Inferior parietal cortex (tissue), 1 donor: ENCODE measurements around the gene D2HGDH.
"Not testable (repeated sequence)": the region's sequence is repeated elsewhere in the genome, so short reads cannot be mapped to it uniquely, and the experiment has no call there.

Experiments used
- DNase-seq: peaks from one replicate; pipeline ENCODE4 v3.0.0-alpha.2; 2016; ENCODE audit errors: extremely low spot score

Gene D2HGDH

DNA sequence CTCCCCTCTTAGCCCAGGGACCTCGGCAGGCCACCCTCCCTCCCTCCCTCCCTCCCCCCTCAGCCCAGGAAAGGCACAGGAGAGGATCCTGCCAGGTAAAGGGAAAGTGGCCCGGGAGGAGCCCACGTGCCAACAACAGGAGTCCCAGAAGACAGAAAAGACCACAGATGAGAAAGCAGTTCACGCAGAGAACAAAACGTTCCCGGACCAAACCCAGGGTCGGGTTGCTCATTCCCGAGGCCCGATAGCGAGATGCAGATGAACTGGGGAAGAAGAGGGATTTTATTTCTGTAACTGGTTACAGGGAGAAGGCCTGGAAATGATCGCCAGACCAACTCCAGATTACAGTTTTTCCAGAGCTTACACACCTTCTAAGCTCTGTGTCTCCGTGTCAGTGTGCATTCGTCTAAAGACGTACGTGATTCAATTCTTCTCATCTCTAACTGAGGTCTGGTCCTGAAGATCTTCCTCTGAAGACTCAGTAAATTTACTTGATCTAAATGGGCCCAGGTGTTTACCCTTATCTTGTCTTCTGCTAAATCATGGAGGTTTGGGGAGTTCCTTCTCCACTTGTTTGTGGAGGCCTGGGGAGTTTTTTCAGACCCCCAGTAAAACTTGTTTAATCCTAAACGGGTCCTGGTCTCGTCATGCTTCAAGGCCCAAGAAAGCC lies 73.8 kb downstream of the D2HGDH start:
- no peak for DNase-seq

DNA sequence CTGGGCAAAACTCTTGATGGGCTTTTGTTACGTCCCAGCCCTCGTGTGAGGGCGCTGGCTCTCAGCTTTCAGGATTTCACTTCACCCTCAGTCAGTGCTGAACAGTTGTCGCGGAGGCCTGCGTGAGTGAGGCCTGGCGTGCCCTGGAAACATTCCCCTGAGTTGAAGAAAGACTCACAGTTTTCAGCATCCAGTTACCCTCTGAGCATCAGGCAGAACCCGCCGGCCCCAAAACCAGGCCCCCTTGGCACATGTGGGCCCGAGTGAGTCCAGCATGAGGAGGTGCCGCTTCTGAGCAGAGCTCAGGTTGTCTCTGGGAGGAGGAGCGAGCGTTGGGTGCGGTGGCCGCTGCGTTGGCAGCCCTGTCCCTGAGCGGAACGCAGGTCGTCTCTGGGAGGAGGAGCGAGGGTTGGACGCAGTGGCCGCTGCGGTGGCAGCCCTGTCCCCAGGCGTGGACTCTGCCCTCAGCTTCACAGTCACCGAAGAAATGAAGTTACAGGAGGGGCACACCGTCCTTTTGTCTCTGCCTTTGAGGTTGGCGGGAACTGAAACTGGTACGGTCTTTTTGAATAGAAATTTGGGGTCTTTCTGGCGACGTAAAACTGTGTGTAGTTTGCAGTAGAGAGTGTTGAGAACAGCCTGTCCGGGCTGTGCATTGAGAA lies 74.4 kb downstream of the D2HGDH start, which contains the start of gene NEU4:
TSS of gene NEU4 (plus strand) at position 473 of the 662 bp plus-strand sequence. CDS start 5,292 bp downstream, outside the sequence.
- no peak for DNase-seq

DNA sequence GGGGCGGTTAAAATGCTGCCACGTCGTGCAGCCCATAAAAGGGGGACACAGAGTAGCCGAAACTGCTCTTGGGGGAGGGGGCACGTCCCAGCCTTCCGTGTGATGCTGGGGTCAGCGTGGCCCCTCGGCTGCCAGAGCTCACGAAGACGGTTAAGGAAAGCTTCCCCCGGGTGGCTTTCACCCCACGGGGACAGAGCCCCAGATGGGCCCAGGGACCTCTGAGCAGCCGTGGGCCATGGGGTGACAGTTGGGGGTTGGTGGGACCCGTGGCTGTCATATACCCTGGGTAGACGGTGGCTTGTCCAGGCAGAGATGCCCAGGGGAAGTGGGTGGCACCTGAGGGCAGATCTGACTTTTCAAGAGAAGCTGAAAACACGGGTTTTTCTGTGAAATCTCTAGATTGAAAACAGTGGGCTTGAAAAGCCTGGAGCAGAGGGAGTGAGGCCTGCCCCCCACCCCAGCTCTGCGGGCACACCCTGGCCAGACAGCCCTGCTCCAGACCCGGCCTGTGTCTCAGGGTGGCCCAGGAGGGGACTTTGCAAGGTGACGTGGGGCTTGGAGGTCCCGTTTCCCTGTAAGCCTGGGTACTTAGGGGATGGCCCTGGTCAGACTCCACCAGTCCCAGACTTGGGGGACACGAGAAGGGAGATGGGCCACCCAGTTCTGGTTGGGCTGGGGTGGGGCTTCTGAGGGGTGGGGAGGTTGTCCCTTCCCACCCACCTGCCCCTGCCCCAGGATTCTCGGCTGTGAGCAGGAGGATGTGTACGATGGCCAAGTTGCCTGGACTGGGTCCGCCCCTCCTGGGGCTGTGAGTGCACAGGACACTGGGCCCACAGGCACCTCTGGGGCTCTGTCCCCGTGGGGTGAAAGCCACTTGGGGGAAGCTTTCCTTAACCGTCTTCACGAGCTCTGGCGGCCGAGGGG lies 75.2 kb downstream of the D2HGDH start:
- DNase-seq: no peak

DNA sequence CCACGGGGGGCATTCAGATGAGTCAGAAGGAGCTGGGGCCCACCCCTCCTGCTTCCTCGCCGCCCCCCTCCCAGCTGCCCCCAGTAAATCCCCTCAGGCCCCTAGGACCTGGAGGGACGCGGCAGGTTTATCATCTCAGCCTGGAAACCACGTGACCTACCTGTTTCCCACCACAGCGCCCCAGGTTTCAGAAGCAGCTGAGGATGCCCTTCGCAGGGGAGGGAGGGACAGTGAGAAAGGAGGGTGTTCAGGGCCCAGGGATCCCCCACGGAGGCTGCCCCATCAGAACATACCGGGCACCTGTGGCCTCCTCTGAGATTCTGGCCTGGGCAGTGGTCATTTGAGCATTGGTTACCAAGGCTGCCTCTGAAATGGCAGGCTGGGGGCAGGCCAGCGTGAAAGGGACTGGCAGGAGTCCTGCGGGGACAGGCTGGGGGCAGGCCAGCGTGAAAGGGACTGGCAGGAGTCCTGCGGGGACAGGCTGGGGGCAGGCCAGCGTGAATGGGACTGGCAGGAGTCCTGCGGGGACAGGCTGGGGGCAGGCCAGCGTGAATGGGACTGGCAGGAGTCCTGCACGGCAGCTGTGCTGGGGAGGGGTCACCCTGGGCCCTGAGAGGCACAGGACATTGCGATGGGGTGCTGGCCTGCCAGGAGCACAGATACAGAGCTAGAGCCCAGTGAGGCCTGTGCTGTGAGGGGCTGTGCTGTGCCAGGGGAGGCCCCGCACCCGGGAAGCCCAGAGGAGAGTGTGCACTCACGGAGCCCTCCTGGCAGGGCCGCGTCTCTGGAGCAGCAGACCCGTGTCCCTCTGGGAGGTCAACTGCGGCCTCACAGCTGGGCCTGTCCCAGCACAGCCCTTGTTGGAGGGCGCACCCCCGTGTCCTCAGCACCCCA lies 76.1 kb downstream of the D2HGDH start:
- DNase-seq: peak; percentile 24

DNA sequence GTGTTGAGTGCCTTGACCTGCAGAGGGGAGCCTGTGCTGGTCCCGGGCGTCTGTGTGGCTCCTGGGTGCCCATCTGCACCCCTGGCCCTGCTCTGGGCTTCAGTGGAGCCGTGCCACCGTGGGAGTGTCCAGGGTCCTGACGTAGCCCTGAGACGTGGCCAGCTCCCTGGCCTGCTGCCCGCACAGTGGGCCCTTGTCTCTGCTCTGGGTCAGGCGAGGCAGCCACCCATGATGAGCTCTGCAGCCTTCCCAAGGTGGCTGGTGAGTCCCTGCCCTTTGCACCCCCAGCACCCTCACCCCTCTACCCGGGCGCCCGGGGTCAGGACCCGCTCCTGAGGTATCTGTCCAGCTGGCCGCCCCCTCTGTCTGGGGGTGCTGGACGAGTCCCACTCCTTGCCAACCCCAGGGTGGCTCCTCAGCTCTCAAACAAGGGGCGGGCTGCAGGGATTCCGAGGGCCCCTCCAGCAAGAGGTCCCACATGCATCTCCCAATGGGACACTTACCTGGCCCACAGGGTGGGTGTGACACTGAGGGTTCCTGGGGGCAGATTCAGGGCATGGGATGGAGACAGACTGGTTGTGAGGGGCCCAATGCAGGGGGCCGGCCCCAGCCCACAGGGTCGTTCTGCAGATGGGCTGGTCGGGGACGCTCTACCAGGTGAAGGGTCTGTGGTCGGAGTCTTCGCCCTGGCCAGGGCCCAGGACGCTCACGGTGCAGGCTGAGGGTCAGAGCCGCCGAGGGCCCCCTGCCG lies 76.9 kb downstream of the D2HGDH start:
- peak; percentile 20 for DNase-seq

DNA sequence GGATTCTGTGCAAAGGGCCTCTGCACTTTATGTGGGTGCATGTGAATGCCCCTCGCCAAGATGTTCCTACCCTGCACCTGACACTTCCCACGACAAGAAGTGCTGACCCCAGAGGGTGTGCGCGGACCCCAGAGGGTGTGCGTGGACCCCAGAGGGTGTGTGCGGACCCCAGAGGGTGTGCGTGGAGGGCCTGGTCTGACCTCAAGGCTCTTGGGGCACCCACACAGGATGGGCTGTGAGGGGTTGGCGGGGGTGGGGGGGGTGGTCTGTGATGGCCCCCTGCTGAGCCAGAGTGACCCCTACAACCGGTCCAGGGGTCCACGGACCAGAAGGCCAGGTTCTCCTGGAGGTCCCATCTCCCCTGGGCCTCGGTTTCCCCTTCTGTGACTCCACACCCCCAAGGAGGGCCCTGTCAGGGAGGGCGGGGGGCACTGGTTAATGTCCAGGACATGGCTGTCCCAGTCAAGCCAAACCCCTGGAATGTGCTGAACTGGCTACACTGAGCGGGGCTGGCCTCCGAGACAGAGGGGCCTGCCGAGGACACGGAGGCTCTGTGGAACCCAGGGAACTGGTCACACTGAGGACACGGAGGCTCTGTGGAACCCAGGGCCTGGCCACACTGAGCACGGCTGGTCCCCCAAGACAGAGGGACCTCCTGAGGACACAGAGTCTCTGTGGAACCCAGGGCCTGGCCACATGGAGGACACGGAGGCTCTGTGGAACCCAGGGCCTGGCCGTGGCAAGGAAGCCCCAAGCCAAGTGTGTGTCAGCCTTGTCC lies 77.7 kb downstream of the D2HGDH start:
- DNase-seq: no peak

DNA sequence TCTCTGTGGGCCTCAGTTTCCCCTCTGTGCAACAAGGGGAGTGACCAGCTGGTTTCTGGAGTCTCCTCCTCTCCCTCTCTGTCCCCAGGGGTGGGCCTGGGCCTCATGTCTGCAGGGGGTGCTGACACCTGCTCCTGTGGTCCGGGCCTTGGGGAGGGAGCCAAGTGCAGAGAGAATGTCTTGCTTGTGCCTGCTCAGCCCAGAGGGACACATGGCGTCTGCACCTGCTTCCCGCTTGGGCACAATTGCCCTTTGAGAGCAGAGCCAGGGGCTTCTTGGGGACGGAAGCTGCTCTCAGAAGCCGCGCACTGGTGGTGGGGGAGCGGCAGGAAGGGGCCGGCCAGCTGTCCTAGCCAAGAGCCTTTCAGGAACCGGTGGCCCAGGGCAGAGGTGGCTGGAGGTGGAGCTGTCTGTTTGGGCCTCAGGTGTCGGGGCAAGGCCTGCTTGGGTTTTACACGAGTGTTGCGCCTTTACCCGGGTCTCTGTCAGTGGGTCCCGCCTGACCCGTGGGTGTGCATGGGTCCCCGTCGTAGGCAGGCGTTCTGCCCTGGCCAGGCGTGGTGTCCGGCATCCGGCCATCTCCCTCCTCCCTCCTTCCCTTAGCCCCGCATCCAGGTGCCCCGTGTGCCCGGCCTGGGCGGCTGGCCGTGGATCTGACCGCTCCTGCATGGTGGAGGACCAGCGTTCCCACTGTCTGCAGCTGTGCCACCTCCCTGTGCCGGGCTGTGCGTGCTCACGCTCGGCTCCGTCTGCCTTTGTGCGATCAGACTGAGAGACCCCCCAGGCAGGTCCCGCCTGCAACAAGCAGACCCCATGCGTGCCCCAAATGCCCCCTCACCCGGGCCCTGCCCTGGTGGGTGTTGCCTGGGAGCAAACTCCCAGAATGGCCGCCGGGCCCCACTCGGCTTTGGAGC lies 78.6 kb downstream of the D2HGDH start:
- DNase-seq: peak; percentile 8

DNA sequence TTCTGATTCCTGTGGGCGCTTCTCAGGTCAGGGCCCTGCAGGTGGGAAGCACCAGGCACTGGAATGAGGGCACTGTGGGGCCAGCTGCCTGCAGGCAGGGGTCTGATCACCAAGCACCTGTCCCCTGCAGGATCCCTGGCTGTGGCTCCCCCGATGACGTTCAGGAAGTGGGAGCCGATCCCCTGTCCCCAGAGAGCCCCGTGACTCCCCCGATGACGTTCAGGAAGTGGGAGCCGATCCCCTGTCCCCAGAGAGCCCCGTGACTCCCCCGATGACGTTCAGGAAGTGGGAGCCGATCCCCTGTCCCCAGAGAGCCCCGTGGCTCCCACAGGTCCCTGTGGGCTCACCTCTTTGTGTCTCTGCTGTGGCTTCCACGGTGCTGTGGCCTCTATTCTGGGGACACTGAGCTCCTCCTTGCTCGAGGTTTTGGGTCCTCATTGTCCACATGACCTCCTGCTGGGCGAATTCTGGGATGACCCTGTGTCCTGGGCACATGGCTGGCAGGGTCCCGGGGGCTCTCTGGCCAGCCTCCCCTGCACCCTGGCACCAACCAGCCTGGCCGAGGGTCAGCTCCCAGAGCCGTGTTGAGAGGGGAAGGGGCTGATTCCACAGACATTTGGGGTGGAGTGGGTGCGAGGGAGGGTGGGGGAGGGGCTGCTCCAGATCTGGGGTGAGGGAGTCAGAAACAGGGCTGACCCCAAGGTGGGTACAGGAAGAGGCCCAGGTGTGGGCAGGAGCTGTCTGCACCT lies 79.4 kb downstream of the D2HGDH start:
- no peak for DNase-seq

DNA sequence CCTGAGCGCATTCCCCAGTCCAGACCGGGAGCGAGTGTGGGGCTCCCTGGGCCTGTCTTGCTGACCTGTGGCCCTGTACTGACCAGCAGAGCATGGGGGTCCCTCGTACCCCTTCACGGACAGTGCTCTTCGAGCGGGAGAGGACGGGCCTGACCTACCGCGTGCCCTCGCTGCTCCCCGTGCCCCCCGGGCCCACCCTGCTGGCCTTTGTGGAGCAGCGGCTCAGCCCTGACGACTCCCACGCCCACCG lies 79.9 kb downstream of the D2HGDH start:
- no peak for DNase-seq

DNA sequence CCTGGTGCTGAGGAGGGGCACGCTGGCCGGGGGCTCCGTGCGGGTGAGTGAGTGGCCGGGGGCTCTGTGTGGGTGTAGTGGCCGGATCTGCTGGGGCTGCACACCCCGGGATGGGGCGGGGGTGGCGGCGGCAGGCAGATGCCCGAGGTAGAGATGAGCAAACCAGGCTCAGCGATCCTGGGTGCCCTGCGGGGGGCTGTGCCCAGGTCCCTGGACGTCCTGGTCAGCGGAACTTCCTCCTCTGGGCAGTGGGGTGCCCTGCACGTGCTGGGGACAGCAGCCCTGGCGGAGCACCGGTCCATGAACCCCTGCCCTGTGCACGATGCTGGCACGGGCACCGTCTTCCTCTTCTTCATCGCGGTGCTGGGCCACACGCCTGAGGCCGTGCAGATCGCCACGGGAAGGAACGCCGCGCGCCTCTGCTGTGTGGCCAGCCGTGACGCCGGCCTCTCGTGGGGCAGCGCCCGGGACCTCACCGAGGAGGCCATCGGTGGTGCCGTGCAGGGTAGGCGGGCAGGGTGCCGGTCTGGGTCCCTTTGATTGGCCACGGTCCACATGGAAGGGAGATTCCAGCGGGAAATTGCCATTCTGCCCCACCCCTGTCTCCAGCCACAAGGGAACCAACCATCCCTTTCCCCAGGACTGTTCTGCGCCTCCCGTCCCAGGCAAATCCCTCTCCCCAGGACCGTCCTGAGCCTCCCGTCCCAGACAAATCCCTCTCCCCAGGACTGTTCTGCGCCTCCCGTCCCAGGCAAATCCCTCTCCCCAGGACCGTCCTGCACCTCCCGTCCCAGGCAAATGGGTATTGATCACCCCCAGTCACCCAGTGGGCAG lies 80.4 kb downstream of the D2HGDH start:
- no peak for DNase-seq

DNA sequence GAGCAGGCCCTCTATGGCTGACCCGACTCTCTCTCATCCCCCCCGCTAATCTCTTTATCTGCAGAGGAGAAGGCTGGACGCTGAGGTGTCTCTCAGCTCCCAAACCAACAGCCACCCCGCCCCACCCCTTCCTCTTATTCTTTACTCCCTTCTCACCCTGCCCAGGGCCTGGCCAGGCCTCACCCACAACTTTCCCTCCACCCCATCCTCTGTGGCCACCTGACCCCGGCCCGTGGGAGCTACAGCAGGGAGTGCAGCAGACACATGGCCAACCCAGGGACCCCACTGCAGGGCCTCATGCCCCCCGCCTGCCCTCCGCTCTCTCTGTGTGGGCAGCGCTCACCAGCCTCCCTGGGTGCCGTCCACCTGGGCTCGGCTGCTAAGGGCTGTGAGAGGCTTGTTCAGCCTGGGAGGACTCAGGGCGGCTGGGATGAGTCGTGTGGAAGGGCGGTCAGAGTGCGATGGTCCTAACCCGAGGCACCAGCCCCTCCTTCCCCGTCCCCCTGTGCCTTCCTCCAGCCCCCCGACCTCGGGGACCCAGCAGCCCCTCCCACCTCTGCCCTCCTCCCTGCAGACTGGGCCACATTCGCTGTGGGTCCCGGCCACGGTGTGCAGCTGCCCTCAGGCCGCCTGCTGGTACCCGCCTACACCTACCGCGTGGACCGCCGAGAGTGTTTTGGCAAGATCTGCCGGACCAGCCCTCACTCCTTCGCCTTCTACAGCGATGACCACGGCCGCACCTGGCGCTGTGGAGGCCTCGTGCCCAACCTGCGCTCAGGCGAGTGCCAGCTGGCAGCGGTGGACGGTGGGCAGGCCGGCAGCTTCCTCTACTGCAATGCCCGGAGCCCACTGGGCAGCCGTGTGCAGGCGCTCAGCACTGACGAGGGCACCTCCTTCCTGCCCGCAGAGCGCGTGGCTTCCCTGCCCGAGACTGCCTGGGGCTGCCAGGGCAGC lies 81.3 kb downstream of the D2HGDH start:
- no peak for DNase-seq

DNA sequence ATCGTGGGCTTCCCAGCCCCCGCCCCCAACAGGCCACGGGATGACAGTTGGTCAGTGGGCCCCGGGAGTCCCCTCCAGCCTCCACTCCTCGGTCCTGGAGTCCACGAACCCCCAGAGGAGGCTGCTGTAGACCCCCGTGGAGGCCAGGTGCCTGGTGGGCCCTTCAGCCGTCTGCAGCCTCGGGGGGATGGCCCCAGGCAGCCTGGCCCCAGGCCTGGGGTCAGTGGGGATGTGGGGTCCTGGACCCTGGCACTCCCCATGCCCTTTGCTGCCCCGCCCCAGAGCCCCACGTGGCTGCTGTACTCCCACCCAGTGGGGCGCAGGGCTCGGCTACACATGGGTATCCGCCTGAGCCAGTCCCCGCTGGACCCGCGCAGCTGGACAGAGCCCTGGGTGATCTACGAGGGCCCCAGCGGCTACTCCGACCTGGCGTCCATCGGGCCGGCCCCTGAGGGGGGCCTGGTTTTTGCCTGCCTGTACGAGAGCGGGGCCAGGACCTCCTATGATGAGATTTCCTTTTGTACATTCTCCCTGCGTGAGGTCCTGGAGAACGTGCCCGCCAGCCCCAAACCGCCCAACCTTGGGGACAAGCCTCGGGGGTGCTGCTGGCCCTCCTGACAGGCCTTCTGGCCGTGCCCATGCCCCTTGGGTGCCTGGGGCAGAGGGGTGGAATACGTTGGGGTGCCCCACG lies 82.1 kb downstream of the D2HGDH start:
- no peak for DNase-seq

DNA sequence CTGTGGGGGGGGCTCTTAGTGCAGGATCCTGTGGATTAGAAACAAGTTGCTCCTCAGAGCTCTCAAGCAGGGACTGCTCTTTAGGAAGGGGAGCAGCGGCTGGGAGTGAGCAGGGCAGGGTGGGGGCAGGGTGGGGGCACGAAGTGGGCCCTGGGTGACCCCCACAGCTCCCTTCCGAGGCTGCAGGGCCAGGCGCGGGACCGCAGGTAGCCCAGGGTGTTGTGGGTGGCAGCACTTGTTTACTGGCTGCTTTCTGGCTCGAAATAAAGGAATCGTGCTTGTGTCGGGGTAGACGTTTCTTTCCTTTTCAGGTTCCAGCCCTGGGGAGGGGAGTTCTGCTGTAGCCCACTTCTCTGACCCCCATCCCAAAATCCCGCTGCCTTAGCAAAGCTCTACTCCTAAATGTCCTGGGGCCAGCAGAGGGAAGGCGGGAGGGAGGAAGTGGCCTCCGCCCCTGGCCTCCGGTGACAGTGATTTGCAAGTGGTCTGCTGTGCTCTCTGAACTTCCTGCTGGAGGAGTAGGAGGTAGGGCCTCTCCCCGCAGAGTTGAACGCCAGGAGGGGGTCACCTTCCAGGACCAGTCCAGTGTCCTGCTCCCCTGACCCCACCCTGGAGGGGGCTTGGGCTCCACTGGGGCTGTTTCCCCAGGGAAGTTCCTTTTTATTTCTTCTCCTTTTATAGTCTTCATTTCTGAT lies 82.8 kb downstream of the D2HGDH start:
- DNase-seq: no peak

DNA sequence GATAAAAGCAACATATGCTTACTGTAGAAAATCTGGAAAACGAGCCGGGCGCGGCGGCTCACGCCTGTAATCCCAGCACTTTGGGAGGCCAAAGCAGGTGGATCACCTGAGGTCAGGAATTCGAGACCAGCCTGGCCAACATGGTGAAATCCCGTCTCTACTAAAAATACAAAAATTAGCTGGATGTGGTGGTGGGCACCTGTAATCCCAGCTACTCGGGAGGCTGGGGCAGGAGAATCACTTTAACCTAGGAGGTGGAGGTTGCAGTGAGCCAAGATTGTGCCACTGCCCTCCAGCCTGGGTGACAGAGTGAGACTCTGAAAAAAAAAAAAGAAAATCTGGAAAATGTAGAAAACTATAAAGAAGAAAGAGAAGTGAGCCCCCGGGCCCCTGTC lies 83.4 kb downstream of the D2HGDH start:
- DNase-seq: not testable (repeated sequence)
